GM23338 (cell line): Measurements from ENCODE around the gene ANKRD22.

Experiments
- EZH2 ChIP-seq: fragments of 200-600 bp; sonication (generic); IDR thresholded peaks from one replicate; pipeline ENCODE4 v1.8.0; 2017; ENCODE audit warnings: antibody characterized with exemption, mild to moderate bottlenecking, low read depth; ENCODE audit not compliant: unreplicated experiment
- JUNB ChIP-seq: IDR thresholded peaks from one replicate; pipeline ENCODE4 v1.6.1; 2016; ENCODE audit warnings: antibody characterized with exemption; ENCODE audit not compliant: unreplicated experiment
- POLR2AphosphoS5 ChIP-seq: IDR thresholded peaks from 2 replicates; pipeline ENCODE4 v1.6.1; 2016; ENCODE audit warnings: antibody characterized with exemption, low read depth
- ZNF462 ChIP-seq: fragments of 250-450 bp; sonication (Bioruptor Pico); IDR thresholded peaks from 2 replicates; pipeline ENCODE4 v1.5.0; 2020; ENCODE audit warnings: mild to moderate bottlenecking, moderate library complexity
- TF ChIP-seq, protein P1 (sequence below), 2 experiments: fragments of 200-600 bp in 1 of 2; sonication (generic) in 1 of 2; conservative IDR thresholded peaks; 2 replicates each; pipeline versions ENCODE4 v1.5.1 to v1.6.1; 2016 to 2017; ENCODE audit warnings: antibody characterized with exemption in 2 of 2, low read depth in 2 of 2, mild to moderate bottlenecking in 2 of 2, moderate library complexity in 1 of 2
- TF ChIP-seq, protein P2 (sequence below): IDR thresholded peaks from one replicate; pipeline ENCODE4 v1.6.1; 2018; ENCODE audit warnings: antibody characterized with exemption; ENCODE audit not compliant: unreplicated experiment

- TF ChIP-seq EZH2 = no peak
- TF ChIP-seq, protein P1, sequence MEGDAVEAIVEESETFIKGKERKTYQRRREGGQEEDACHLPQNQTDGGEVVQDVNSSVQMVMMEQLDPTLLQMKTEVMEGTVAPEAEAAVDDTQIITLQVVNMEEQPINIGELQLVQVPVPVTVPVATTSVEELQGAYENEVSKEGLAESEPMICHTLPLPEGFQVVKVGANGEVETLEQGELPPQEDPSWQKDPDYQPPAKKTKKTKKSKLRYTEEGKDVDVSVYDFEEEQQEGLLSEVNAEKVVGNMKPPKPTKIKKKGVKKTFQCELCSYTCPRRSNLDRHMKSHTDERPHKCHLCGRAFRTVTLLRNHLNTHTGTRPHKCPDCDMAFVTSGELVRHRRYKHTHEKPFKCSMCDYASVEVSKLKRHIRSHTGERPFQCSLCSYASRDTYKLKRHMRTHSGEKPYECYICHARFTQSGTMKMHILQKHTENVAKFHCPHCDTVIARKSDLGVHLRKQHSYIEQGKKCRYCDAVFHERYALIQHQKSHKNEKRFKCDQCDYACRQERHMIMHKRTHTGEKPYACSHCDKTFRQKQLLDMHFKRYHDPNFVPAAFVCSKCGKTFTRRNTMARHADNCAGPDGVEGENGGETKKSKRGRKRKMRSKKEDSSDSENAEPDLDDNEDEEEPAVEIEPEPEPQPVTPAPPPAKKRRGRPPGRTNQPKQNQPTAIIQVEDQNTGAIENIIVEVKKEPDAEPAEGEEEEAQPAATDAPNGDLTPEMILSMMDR (conservative IDR thresholded peaks at IDR 0.05; ENCODE audit: low read depth in 2 of 2) = no peak
- TF ChIP-seq, protein P2, sequence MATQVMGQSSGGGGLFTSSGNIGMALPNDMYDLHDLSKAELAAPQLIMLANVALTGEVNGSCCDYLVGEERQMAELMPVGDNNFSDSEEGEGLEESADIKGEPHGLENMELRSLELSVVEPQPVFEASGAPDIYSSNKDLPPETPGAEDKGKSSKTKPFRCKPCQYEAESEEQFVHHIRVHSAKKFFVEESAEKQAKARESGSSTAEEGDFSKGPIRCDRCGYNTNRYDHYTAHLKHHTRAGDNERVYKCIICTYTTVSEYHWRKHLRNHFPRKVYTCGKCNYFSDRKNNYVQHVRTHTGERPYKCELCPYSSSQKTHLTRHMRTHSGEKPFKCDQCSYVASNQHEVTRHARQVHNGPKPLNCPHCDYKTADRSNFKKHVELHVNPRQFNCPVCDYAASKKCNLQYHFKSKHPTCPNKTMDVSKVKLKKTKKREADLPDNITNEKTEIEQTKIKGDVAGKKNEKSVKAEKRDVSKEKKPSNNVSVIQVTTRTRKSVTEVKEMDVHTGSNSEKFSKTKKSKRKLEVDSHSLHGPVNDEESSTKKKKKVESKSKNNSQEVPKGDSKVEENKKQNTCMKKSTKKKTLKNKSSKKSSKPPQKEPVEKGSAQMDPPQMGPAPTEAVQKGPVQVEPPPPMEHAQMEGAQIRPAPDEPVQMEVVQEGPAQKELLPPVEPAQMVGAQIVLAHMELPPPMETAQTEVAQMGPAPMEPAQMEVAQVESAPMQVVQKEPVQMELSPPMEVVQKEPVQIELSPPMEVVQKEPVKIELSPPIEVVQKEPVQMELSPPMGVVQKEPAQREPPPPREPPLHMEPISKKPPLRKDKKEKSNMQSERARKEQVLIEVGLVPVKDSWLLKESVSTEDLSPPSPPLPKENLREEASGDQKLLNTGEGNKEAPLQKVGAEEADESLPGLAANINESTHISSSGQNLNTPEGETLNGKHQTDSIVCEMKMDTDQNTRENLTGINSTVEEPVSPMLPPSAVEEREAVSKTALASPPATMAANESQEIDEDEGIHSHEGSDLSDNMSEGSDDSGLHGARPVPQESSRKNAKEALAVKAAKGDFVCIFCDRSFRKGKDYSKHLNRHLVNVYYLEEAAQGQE = no peak
- TF ChIP-seq JUNB = no peak
- no peak for TF ChIP-seq POLR2AphosphoS5
- TF ChIP-seq ZNF462 (CRISPR knock-in tag) = no peak
Observed at GRCh38 chr10:88881320-88881719, 29.7 kb upstream of the ANKRD22 start.
